NCI-H524 treated with DMSO at 0.1 percent for 48 hours (cell line): ENCODE data around the gene CORIN.

Experiments used
- DNase-seq: peaks from one replicate; lab custom pipeline; 2025; lab: John Stamatoyannopoulos, UW

The CORIN gene

GRCh38 chr4:47837908-47838294, at the start of gene CORIN:
TSS of gene CORIN (minus strand) at chr4:47838067. CDS start at chr4:47837949, 118 bp downstream.
- DNase-seq = no peak

GRCh38 chr4:47882228-47882627, 44.4 kb upstream of the CORIN start:
- no peak for DNase-seq

GRCh38 chr4:47879458-47879857, 41.6 kb upstream of the CORIN start:
- no peak for DNase-seq

- DNase-seq = no peak
These were observed 39.1 kb upstream of the CORIN start for GRCh38 chr4:47876784-47877546.

- no peak for DNase-seq
These were observed 38.4 kb upstream of the CORIN start for GRCh38 chr4:47876310-47876709.

- DNase-seq = no peak
These were observed 36.1 kb upstream of the CORIN start for GRCh38 chr4:47873877-47874541.

- DNase-seq = no peak
These were observed 25.6 kb upstream of the CORIN start for GRCh38 chr4:47863486-47863885.

GRCh38 chr4:47862297-47862696, 24.4 kb upstream of the CORIN start:
- no peak for DNase-seq

- no peak for DNase-seq
These were observed 22.4 kb upstream of the CORIN start for GRCh38 chr4:47860305-47860704.

GRCh38 chr4:47858006-47858405, 20.1 kb upstream of the CORIN start:
- DNase-seq = no peak

- no peak for DNase-seq
These were observed 18.8 kb upstream of the CORIN start for GRCh38 chr4:47856713-47857112.

GRCh38 chr4:47855350-47855749, 17.5 kb upstream of the CORIN start:
- DNase-seq = no peak

- no peak for DNase-seq
These were observed 14.3 kb upstream of the CORIN start for GRCh38 chr4:47852136-47852535.

- DNase-seq = no peak
These were observed 11.6 kb upstream of the CORIN start for GRCh38 chr4:47849466-47849865.

GRCh38 chr4:47848041-47848440, 10.2 kb upstream of the CORIN start:
- no peak for DNase-seq

- DNase-seq = no peak
These were observed 5.1 kb upstream of the CORIN start for GRCh38 chr4:47842985-47843384.

- no peak for DNase-seq
These were observed 2.4 kb upstream of the CORIN start for GRCh38 chr4:47840291-47840690.

- no peak for DNase-seq
These were observed 1.4 kb upstream of the CORIN start for GRCh38 chr4:47839259-47839658.

- no peak for DNase-seq
These were observed 578 bp upstream of the CORIN start for GRCh38 chr4:47838445-47838844.

- DNase-seq = no peak
These were observed 566 bp downstream of the CORIN start for GRCh38 chr4:47837094-47837907.

GRCh38 chr4:47836641-47837093, 1.2 kb downstream of the CORIN start:
- DNase-seq = peak; percentile 54

- DNase-seq = no peak
These were observed 2.4 kb downstream of the CORIN start for GRCh38 chr4:47835494-47835893.
